T follicular helper cell (primary cell): ENCODE measurements around the gene TMEM248.
"Not testable (repeated sequence)": the region's sequence is repeated elsewhere in the genome, so short reads cannot be mapped to it uniquely, and the experiment has no call there.

Source experiments
- DNase-seq: peaks from one replicate; pipeline ENCODE4 v3.0.0-alpha.2; 2020; ENCODE audit warnings: low read depth

Gene TMEM248

GRCh38 chr7:67000601-67001258 is 79.7 kb downstream of the TMEM248 start:
- DNase-seq: not testable (repeated sequence)

- DNase-seq: not testable (repeated sequence)
Observed at GRCh38 chr7:67004145-67004544, 83.1 kb downstream of the TMEM248 start.

- DNase-seq: no peak
Observed at GRCh38 chr7:67006965-67007364, 85.9 kb downstream of the TMEM248 start.
